ENCODE results near the gene CYSLTR1.

GRCh38 chrX:78313526-78313925 lies 13.9 kb downstream of the CYSLTR1 start:
- TF ChIP-seq CTCF (IDR thresholded peaks at IDR 0.05; ENCODE audit: insufficient read depth, low read depth, low read length): no peak
- no peak for TF ChIP-seq EZH2 (IDR thresholded peaks at IDR 0.05; ENCODE audit: insufficient read depth, low read length)

All from astrocyte (in vitro differentiated cells and primary cell).